CD4-positive, alpha-beta T cell (primary cell): ENCODE data around the gene KANSL1. TPM values are rescaled to one million over a fixed set of nuclear protein-coding genes. Genes with fewer than 3 reads are reported as not detected.
A peak's percentile ranks its signal among the peaks of the same experiment; 100 is the strongest.
"Not testable (repeated sequence)": the region's sequence is repeated elsewhere in the genome, so short reads cannot be mapped to it uniquely, and the experiment has no call there.

Experiments used
- ATAC-seq: fragments of 200-7000 bp; cut with Tn5 transposase; one replicate; pipeline ENCODE4 v1.10.0; 2022; ENCODE audit warnings: mild to moderate bottlenecking; ENCODE audit not compliant: poor library complexity
- CTCF ChIA-PET: fragments of 350-600 bp; sonication (Branson Sonifier 250); formaldehyde crosslinking; loops from one replicate; lab custom pipeline; 2021; ENCODE audit warnings: antibody characterized with exemption, inconsistent platforms; lab: Charles Lee
- POLR2A ChIA-PET: fragments of 350-600 bp; sonication (Branson Sonifier 250); formaldehyde crosslinking; loops from one replicate; lab custom pipeline; 2021; ENCODE audit warnings: antibody characterized with exemption, inconsistent platforms; lab: Charles Lee
- DNase-seq, 14 experiments: peaks; one replicate each; pipeline ENCODE4 v3.0.0-alpha.2; 2013 to 2020; ENCODE audit warnings: mixed read lengths in 2 of 14
- H3K27ac ChIP-seq, 2 donors: one replicate each; pipeline versions ENCODE4 v1.5.1 to v1.7.0; 2013; ENCODE audit warnings: low read length in 2 of 2, low read depth in 1 of 2, mild to moderate bottlenecking in 1 of 2
- H3K27me3 ChIP-seq, 2 experiments: 1 replicate in 1 of 2; 2 replicates in 1 of 2; pipeline versions ENCODE4 v1.6.1 to v1.7.0; 2013; ENCODE audit warnings: low read length in 2 of 2, control low read depth in 1 of 2, mild to moderate bottlenecking in 1 of 2, moderate library complexity in 1 of 2; ENCODE audit not compliant: insufficient read depth in 2 of 2, control insufficient read depth in 1 of 2
- H3K36me3 ChIP-seq: one replicate; pipeline ENCODE4 v1.6.1; 2013; ENCODE audit warnings: low read length, control low read depth; ENCODE audit not compliant: insufficient read depth
- H3K4me1 ChIP-seq: one replicate; pipeline ENCODE4 v1.6.1; 2013; ENCODE audit warnings: low read length, control low read depth; ENCODE audit not compliant: insufficient read depth
- H3K4me3 ChIP-seq: one replicate; pipeline ENCODE4 v1.5.1; 2013; ENCODE audit warnings: mild to moderate bottlenecking, low read length, moderate library complexity
- H3K9me3 ChIP-seq, 2 experiments: 1 replicate in 1 of 2; 2 replicates in 1 of 2; pipeline versions ENCODE4 v1.6.1 to v1.7.0; 2013; ENCODE audit warnings: low read length in 2 of 2, mild to moderate bottlenecking in 2 of 2, control low read depth in 1 of 2, moderate library complexity in 1 of 2; ENCODE audit not compliant: control insufficient read depth in 1 of 2, insufficient read depth in 1 of 2
- H3K27ac Mint-ChIP-seq: one replicate; pipeline ENCODE4 v1.8.0; 2020; ENCODE audit warnings: mixed read lengths
- H3K27me3 Mint-ChIP-seq: one replicate; pipeline ENCODE4 v1.8.0; 2021; ENCODE audit warnings: mixed read lengths
- H3K36me3 Mint-ChIP-seq: one replicate; pipeline ENCODE4 v1.8.0; 2021; ENCODE audit warnings: low read depth, mixed read lengths
- H3K4me1 Mint-ChIP-seq: one replicate; pipeline ENCODE4 v1.8.0; 2021; ENCODE audit warnings: low read depth, mixed read lengths
- H3K4me3 Mint-ChIP-seq: one replicate; pipeline ENCODE4 v1.8.0; 2020; ENCODE audit warnings: mild to moderate bottlenecking, mixed read lengths
- H3K9me3 Mint-ChIP-seq: one replicate; pipeline ENCODE4 v1.8.0; 2020; ENCODE audit warnings: mixed read lengths
- intact Hi-C, 2 experiments: fragments of 100-400 bp; cut with DNase I in 1 of 2; cut with micrococcal nuclease in 1 of 2; formaldehyde crosslinking; loops; one replicate each; pipeline versions ENCODE4 v1.15.1 to v1.9.0; 2023 to 2025; cut with DNase I, micrococcal nuclease
- total RNA-seq, 174 experiments: library from RNA in 2 of 174; stranded (reverse) in 2 of 174; gene quantifications; one replicate each; pipeline ENCODE4 v1.2.3 and lab custom pipeline; 2021 to 2026
- TF ChIP-seq, protein P1 (sequence below): fragments of 200-600 bp; IDR thresholded peaks from one replicate; pipeline ENCODE4 v1.8.0; 2022; ENCODE audit warnings: antibody characterized with exemption, mild to moderate bottlenecking

Gene KANSL1
- total RNA-seq, 2 experiments from 2014 or later, result 122 to 125 TPM

DNA sequence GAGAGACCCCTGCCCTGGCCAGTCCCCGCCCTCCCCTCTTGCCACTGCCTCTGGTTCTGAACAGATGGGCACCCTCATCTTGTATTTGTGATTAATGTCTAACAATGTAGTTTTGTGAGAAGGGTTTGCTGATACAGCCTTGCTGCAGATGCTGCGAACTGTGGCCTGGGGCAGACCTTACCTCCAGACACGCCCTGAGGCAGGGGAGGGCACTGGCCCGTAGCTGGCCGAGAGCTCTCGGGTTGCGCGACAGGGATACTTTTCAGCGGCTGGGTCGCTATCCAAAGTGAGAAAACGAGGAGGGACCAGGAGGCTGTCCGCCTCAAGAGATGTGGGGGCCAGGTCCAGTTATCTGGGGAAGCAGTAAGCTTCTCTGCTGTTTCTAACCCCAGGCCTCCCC lies 172.2 kb downstream of the KANSL1 start:
- Histone ChIP-seq H3K9me3 (no peaks in the 10 kb centered on the region), H3K4me1 (peaks cover 40% of the 10 kb centered on the region), H3K4me3 (no peak overlapping the region), H3K36me3 (peaks cover 4% of the 10 kb centered on the region), H3K27me3 (no peaks in the 10 kb centered on the region), H3K27ac (peak overlapping the region; percentile 50 to 71)
- CTCF ChIA-PET, result interaction anchor here (0.6 to 2.2 kb wide), 3 partner anchors 24 to 172 kb away, joined by 3 to 6 read pairs (median 3); partner anchors contain the start of gene KANSL1
- DNase-seq (no peak), ATAC-seq (no peak)
- TF ChIP-seq, protein P1, sequence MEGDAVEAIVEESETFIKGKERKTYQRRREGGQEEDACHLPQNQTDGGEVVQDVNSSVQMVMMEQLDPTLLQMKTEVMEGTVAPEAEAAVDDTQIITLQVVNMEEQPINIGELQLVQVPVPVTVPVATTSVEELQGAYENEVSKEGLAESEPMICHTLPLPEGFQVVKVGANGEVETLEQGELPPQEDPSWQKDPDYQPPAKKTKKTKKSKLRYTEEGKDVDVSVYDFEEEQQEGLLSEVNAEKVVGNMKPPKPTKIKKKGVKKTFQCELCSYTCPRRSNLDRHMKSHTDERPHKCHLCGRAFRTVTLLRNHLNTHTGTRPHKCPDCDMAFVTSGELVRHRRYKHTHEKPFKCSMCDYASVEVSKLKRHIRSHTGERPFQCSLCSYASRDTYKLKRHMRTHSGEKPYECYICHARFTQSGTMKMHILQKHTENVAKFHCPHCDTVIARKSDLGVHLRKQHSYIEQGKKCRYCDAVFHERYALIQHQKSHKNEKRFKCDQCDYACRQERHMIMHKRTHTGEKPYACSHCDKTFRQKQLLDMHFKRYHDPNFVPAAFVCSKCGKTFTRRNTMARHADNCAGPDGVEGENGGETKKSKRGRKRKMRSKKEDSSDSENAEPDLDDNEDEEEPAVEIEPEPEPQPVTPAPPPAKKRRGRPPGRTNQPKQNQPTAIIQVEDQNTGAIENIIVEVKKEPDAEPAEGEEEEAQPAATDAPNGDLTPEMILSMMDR, result no peak
- no peaks in the 10 kb centered on the region for H3K9me3 Mint-ChIP-seq
- POLR2A ChIA-PET, result interaction anchor here (0.9 to 2.2 kb wide), 3 partner anchors 23 to 246 kb away, joined by 4 to 14 read pairs (median 5); partner anchors contain the start of gene KANSL1
- H3K4me1 Mint-ChIP-seq, result peaks cover 24% of the 10 kb centered on the region
- peaks cover 6% of the 10 kb centered on the region for H3K36me3 Mint-ChIP-seq
- intact Hi-C loops, result no loop called here
- H3K27ac Mint-ChIP-seq, result peak overlapping the region; percentile 90
- no peaks in the 10 kb centered on the region for H3K27me3 Mint-ChIP-seq
- no peak overlapping the region for H3K4me3 Mint-ChIP-seq

DNA sequence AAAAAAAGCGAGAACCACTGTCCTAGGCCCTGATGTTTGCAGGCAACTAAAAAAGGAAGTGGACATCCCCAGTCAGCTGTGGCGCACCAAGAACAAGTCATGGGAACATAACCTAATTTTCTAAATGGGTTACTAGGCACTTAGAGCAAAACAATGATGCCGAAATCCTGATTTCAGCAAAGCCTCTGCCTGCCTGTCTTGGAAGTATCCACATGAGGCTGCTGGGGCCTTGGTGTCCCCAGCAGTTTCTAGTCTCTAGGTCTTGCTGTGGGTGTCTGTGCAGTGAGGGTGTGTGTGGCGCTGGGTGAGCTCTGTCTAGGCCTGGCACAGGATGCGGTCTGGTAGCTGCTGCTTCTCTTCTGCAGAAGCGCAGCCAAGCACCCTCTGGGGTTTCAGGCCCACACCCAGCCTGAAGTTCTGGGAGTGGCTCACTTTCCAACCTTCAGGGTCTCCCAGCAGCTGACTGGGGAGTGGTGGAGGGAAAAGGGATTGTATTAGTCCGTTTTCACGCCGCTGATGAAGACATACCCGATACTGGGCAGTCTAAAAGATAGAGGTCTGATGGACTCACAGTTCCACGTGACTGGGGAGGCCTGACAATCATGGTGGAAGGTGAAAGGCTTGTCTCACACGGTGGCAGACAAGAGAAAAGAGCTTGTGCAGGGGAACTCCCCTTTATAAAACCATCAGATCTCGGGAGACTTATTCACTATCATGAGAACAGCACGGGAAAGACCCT lies 173.0 kb downstream of the KANSL1 start:
- Histone ChIP-seq H3K4me1 (peaks cover 40% of the 10 kb centered on the region), H3K27ac (peak overlapping the region; percentile 50 to 71), H3K4me3 (no peak overlapping the region), H3K27me3 (no peaks in the 10 kb centered on the region), H3K9me3 (no peaks in the 10 kb centered on the region), H3K36me3 (peaks cover 4% of the 10 kb centered on the region)
- TF ChIP-seq, protein P1, result no peak
- ChIA-PET POLR2A (interaction anchor here (0.9 to 2.2 kb wide), 3 partner anchors 24 to 247 kb away, joined by 4 to 14 read pairs (median 5); partner anchors contain the start of gene KANSL1), CTCF (interaction anchor here (1.4 to 2.2 kb wide), 2 partner anchors 24 to 173 kb away, joined by 3 to 6 read pairs; partner anchors contain the start of gene KANSL1)
- no peaks in the 10 kb centered on the region for H3K36me3 Mint-ChIP-seq
- H3K4me3 Mint-ChIP-seq, result peak overlapping the region; percentile 34
- no peaks in the 10 kb centered on the region for H3K9me3 Mint-ChIP-seq
- peaks cover 24% of the 10 kb centered on the region for H3K4me1 Mint-ChIP-seq
- peak overlapping the region; percentile 90 for H3K27ac Mint-ChIP-seq
- peak; percentile 33 to 89 (median 58) for DNase-seq
- no peaks in the 10 kb centered on the region for H3K27me3 Mint-ChIP-seq
- intact Hi-C loops, result no loop called here
- peak; percentile 97 for ATAC-seq

DNA sequence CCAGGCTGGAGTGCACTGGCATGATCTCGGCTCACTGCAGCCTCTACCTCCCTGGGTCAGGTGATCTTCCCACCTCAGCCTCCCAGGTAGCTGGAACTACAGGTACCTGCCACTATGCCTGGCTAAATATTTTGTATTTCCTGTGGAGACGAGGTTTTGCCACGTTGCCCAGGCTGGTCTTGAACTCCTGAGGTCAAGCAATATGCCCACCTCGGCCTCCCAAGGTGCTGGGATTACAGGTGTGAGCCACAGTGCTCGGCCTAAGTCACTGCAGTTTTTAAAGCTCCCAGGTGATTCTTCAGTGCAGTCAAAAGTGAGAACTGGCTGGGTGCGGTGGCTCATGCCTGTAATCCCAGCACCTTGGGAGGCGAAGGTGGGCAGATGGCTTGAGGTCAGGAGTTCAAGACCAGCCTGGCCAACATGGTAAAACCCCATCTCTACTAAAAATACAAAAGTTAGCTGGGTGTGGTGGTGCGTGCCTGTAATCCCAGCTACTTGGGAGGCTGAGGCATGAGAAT lies 173.8 kb downstream of the KANSL1 start:
- H3K4me3 ChIP-seq, H3K4me3 Mint-ChIP-seq, intact Hi-C loops, H3K9me3 ChIP-seq, H3K27me3 Mint-ChIP-seq, H3K27me3 ChIP-seq, DNase-seq, H3K36me3 Mint-ChIP-seq, H3K9me3 Mint-ChIP-seq, ATAC-seq, H3K36me3 ChIP-seq: not testable (repeated sequence)
- ChIA-PET CTCF (interaction anchor here (1.1 to 2.2 kb wide), 2 partner anchors 174 kb away, joined by 3 to 6 read pairs; partner anchors contain the start of gene KANSL1), POLR2A (interaction anchor here (0.6 to 2.2 kb wide), 3 partner anchors 174 to 248 kb away, joined by 3 to 14 read pairs (median 4); partner anchors contain the start of gene KANSL1)
- H3K4me1 ChIP-seq, result peaks cover 40% of the 10 kb centered on the region
- peak overlapping the region; percentile 37 to 50 for H3K27ac ChIP-seq
- H3K4me1 Mint-ChIP-seq, result peaks cover 24% of the 10 kb centered on the region
- H3K27ac Mint-ChIP-seq, result peak overlapping the region; percentile 90
